ENCODE data around the gene MAPK14. TPM values are rescaled to one million over a fixed set of nuclear protein-coding genes. Genes with fewer than 3 reads are reported as not detected.

MAPK14 gene
- total and polyA plus RNA-seq, 2 donors (not counting 3 experiments of a cell fraction or from before 2014, with no cell fraction given) = 33.3 to 54.1 TPM

DNA sequence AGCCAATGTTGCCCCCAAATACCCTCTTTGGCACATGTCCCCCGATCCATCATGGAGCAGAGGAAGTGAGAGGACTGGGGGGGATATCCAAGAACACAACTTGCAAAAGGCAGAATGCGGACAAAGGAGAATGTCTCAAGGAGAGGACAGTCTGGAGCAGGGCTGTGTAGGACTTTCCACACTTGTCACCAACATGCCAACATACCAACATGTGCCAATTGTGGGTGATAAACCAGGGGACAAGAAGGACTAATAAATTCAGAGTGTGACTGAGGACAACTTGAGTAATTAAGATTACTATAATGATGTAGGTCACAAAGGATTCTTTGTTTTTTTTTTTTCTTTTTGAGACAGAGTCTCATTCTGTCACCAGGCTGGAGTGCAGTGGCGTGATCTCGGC, 11.9 kb upstream of the MAPK14 start:
- no peak for DNase-seq (ENCODE audit: low read depth, low spot score)
- no TSS peak for BruUV-seq (replicated peaks)
- no peak for FAIRE-seq
- H3K79me2 ChIP-seq (ENCODE audit: control insufficient read depth, insufficient read depth, low read length) = no peaks in the 10 kb centered on the region
- H3K27ac ChIP-seq (ENCODE audit: insufficient read depth, low read depth, low read length) = no peak overlapping the region
- H3K4me1 ChIP-seq (ENCODE audit: control insufficient read depth, extremely low read depth, insufficient read depth, low read length) = no peaks in the 10 kb centered on the region
- TF ChIP-seq, protein P1, sequence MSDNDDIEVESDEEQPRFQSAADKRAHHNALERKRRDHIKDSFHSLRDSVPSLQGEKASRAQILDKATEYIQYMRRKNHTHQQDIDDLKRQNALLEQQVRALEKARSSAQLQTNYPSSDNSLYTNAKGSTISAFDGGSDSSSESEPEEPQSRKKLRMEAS (IDR thresholded peaks at IDR 0.05; ENCODE audit: insufficient read depth, insufficient read length) = no peak
- TF ChIP-seq JUN (IDR thresholded peaks at IDR 0.05; ENCODE audit: borderline replicate concordance, insufficient read depth, insufficient read length, low read depth) (no peak), EZH2 (IDR thresholded peaks at IDR 0.05; ENCODE audit: borderline replicate concordance, low read depth, low read length, severe bottlenecking) (no peak), POLR2AphosphoS5 (IDR thresholded peaks at IDR 0.05; ENCODE audit: insufficient read depth, low read depth, low read length) (no peak), GATA2 (IDR thresholded peaks at IDR 0.05; ENCODE audit: insufficient read depth, insufficient read length, low read depth, low read length) (no peak), POLR2A (IDR thresholded peaks at IDR 0.05; ENCODE audit: low read depth, low read length) (no peak), FOS (IDR thresholded peaks at IDR 0.05; ENCODE audit: borderline replicate concordance, insufficient read depth, low read length) (no peak), MYC (IDR thresholded peaks at IDR 0.05; ENCODE audit: low read depth, low read length) (no peak)
- TF ChIP-seq, protein P2, sequence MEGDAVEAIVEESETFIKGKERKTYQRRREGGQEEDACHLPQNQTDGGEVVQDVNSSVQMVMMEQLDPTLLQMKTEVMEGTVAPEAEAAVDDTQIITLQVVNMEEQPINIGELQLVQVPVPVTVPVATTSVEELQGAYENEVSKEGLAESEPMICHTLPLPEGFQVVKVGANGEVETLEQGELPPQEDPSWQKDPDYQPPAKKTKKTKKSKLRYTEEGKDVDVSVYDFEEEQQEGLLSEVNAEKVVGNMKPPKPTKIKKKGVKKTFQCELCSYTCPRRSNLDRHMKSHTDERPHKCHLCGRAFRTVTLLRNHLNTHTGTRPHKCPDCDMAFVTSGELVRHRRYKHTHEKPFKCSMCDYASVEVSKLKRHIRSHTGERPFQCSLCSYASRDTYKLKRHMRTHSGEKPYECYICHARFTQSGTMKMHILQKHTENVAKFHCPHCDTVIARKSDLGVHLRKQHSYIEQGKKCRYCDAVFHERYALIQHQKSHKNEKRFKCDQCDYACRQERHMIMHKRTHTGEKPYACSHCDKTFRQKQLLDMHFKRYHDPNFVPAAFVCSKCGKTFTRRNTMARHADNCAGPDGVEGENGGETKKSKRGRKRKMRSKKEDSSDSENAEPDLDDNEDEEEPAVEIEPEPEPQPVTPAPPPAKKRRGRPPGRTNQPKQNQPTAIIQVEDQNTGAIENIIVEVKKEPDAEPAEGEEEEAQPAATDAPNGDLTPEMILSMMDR (IDR thresholded peaks at IDR 0.05; ENCODE audit: extremely low read depth in 1 of 2, insufficient read depth in 1 of 2, low read depth in 1 of 2, low read length in 2 of 2) = no peak
- H4K20me1 ChIP-seq (replicated peaks; ENCODE audit: control insufficient read depth, extremely low read depth, insufficient read depth, low read length) = no peaks in the 10 kb centered on the region
- no peaks in the 10 kb centered on the region for H3K36me3 ChIP-seq (ENCODE audit: control insufficient read depth in 2 of 2, extremely low read depth in 1 of 2, insufficient read depth in 2 of 2, low read length in 2 of 2)
- no peak overlapping the region for H2AFZ ChIP-seq (ENCODE audit: low read depth, low read length)
- intact Hi-C loops (cut with micrococcal nuclease) = no loop called here
- POLR2A ChIA-PET = no interaction called here
- no peak overlapping the region for H3K4me2 ChIP-seq (ENCODE audit: insufficient read depth, low read length)
- dilution Hi-C loops (cut with MboI; ENCODE audit: extremely low pct_ligation_motif_present, low sequenced_read_pairs) = no loop called here
- no peak overlapping the region for H3K4me3 ChIP-seq (replicated peaks in 1 of 3; ENCODE audit: insufficient read depth in 1 of 3, low read depth in 1 of 3, low read length in 3 of 3)
- no peaks in the 10 kb centered on the region for H3K9me1 ChIP-seq (replicated peaks; ENCODE audit: control insufficient read depth, extremely low read depth, insufficient read depth, low read length)
- H3K9me3 ChIP-seq (replicated peaks; ENCODE audit: control insufficient read depth, insufficient read depth, low read length) = no peaks in the 10 kb centered on the region
- H3K27me3 ChIP-seq (ENCODE audit: control insufficient read depth in 2 of 2, insufficient read depth in 2 of 2, low read length in 2 of 2) = no peaks in the 10 kb centered on the region
- H3K9ac ChIP-seq (replicated peaks; ENCODE audit: extremely low read depth, insufficient read depth, low read length) = no peak overlapping the region
- CTCF ChIA-PET = interaction anchor here (1.0 to 1.5 kb wide), 3 partner anchors 10 to 22 kb away, joined by 3 to 4 read pairs (median 3); no protein-coding TSS in a partner anchor
